Duodenal mucosa (tissue), 2 donors: ENCODE measurements around the gene SREBF2.

ENCODE experiments used
- H3K27ac ChIP-seq: one replicate; pipeline ENCODE4 v1.7.0; 2013; ENCODE audit warnings: low read depth, low read length
- H3K27me3 ChIP-seq, 2 donors: one replicate each; pipeline ENCODE4 v1.7.0; 2013; ENCODE audit warnings: low read length in 2 of 2, control low read depth in 1 of 2; ENCODE audit not compliant: insufficient read depth in 2 of 2, control insufficient read depth in 1 of 2
- H3K36me3 ChIP-seq, 2 donors: one replicate each; pipeline ENCODE4 v1.7.0; 2013; ENCODE audit warnings: low read length in 2 of 2, control low read depth in 1 of 2; ENCODE audit not compliant: insufficient read depth in 2 of 2, control insufficient read depth in 1 of 2
- H3K4me1 ChIP-seq, 2 donors: one replicate each; pipeline ENCODE4 v1.7.0; 2013; ENCODE audit warnings: low read length in 2 of 2, control low read depth in 1 of 2; ENCODE audit not compliant: insufficient read depth in 2 of 2, control insufficient read depth in 1 of 2
- H3K4me3 ChIP-seq, 2 donors: one replicate each; pipeline ENCODE4 v1.7.0; 2013; ENCODE audit warnings: low read length in 2 of 2, low read depth in 1 of 2
- H3K9ac ChIP-seq, 2 donors: one replicate each; pipeline ENCODE4 v1.7.0; 2013; ENCODE audit warnings: low read length in 2 of 2, low read depth in 1 of 2
- H3K9me3 ChIP-seq, 2 donors: one replicate each; pipeline ENCODE4 v1.7.0; 2013; ENCODE audit warnings: low read length in 2 of 2, control low read depth in 1 of 2; ENCODE audit not compliant: control insufficient read depth in 1 of 2

SREBF2 gene

DNA sequence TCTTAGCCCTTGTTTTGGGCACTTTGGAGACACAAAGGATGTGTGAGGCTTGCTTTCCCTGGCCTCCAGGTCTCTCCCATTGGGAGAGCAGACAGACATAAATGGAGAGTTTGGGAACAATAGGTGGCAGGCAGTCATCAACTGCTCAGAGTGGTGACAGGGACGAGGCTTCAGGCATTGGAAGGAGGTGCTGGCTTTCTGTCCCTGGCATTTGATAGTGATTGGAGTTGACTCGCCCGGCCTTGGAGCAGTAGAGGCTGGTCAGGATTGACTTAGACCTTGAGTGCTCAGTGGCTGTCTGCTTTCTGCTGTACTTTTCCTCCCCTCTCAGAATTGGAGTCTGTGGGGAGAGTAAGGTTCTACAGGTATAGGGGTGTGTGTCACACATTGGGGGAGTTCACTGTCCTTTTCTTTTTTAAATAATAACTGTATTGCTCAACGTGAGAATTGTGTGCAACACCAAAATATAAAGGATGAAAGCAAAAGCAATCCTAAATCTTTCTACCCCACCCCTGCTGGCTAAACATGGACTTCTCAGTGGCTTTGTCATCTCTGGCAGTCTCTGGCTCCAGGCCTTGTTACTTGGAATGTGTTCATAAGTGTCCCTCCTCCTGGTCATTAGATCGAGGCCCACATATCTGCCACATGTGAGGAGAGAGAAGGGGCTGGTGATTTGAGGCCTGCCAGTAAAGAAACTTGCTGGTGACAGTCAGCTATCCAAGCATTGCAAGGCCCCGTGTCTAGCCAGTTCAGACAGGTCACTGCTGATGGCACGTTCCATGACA, 60.9 kb downstream of the SREBF2 start:
- H3K4me3 ChIP-seq = no peak overlapping the region
- no peak overlapping the region for H3K27ac ChIP-seq
- no peaks in the 10 kb centered on the region for H3K9me3 ChIP-seq
- no peaks in the 10 kb centered on the region for H3K27me3 ChIP-seq
- H3K36me3 ChIP-seq = peaks cover 43 to 81% of the 10 kb centered on the region in 2 donors
- H3K4me1 ChIP-seq = no peaks in the 10 kb centered on the region
- no peak overlapping the region for H3K9ac ChIP-seq

DNA sequence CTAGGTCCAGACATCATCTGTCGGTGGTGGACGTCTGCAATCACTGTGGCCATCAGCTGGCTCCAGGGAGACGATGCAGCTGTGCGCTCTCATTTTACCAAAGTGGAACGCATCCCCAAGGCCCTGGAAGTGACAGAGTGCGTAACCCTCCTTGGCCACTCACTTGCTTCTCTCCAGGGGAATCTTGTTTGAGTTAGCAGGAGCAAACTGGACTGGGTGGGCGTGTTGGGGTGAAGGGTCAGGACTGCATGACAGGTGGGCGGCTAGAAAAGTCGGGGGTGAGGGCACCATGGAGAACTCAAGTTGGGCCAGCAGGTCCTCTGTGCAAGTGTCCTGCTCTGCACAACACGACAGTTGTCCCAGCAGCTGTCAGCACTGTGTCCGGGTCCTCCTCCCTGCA, 65.7 kb downstream of the SREBF2 start:
- Histone ChIP-seq H3K27ac (no peak overlapping the region), H3K27me3 (no peaks in the 10 kb centered on the region), H3K9ac (no peak overlapping the region), H3K4me3 (no peak overlapping the region), H3K9me3 (no peaks in the 10 kb centered on the region), H3K4me1 (no peaks in the 10 kb centered on the region), H3K36me3 (peaks cover 48 to 90% of the 10 kb centered on the region in 2 donors)

DNA sequence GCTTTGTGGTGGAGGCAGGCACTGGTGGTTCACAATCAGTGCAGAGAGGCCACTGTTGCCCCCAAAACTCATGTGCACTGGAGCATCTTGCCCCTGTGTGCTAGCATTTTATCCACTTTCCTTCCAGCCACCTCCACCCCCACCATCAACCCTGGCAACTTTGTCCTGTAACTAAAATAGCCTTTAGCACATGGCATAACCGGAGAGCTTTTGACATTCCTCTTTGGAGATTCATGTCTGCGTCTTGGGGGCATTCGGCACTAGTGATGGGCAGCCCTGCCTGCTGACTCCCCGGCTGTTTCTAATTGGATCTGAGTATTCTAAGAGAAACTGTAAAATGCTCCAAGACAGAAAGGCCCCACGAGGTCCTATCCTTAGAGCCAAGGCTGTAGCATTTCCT, 66.2 kb downstream of the SREBF2 start:
- Histone ChIP-seq H3K27ac (no peak overlapping the region), H3K36me3 (peaks cover 44 to 90% of the 10 kb centered on the region in 2 donors), H3K4me3 (no peak overlapping the region)

DNA sequence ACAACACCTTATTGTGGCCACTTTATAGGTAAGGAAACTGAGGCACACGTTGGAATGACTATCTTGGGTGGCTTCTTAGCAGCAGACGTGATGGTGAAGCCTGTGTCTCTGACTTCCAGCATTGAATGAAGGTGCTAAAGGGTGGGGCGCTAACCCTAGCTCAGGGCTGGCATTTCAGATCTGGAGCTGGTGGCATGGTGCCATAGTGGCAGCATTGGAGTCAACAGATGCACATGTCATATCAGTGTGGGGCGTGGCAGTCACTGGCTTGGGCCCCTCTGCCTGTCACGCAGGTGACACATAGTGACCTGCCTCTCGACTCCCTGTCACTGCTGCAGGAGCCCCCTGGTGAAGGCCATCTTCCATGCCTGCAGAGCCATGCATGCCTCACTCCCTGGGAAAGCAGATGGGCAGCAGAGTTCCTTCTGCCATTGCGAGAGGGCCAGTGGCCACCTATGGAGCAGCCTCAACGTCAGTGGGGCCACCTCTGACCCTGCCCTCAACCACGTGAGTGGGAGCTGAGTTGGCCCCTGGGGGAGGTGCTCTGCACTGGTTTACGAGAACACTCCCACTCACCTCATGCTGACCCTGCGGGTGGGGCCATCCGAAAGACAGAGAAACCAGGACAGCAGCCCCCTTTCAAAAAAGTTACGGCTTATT, 67.2 kb downstream of the SREBF2 start:
- H3K4me1 ChIP-seq = no peaks in the 10 kb centered on the region
- H3K9me3 ChIP-seq = no peaks in the 10 kb centered on the region
- no peak overlapping the region for H3K9ac ChIP-seq
- H3K36me3 ChIP-seq = peaks cover 44 to 90% of the 10 kb centered on the region in 2 donors
- no peak overlapping the region for H3K27ac ChIP-seq
- H3K4me3 ChIP-seq = no peak overlapping the region
- H3K27me3 ChIP-seq = no peaks in the 10 kb centered on the region

More for the DNA sequence above, 66.2 kb downstream of the SREBF2 start:
- Histone ChIP-seq H3K9ac (no peak overlapping the region), H3K9me3 (no peaks in the 10 kb centered on the region), H3K27me3 (no peaks in the 10 kb centered on the region), H3K4me1 (no peaks in the 10 kb centered on the region)

DNA sequence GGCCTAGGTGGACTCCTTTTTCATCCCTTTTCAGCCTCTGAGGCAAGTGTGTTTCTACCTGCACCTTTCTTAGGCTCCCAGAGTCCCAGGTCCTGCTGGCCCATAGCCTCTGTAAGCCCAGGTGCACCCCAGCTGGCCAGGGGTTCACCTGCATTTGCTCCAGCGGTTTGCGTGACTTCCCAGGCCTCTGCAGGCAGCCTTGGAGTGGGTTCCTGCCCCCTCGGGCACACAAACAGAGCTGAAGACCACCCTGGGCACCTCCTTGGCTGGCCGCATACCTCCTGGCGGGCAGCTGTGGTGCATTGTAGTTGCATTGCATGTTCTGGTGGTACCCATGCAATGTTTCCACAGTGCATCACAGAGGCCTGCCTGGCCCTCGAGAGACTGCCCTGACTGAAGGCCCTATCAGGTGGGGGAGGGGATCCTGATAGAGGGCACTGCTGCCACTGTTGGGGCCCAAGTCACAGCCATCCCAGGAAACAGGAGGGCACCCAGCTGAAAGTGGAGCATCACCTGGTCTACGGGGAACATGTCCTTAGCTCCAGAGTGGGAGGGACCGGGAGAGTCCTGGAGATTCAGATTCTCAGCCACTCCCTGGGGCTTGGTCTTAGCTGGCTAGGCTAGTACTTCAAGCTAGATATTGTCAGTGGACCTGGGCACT, 67.9 kb downstream of the SREBF2 start:
- Histone ChIP-seq H3K27me3 (no peaks in the 10 kb centered on the region), H3K36me3 (peaks cover 44 to 91% of the 10 kb centered on the region in 2 donors), H3K4me3 (no peak overlapping the region), H3K9me3 (no peaks in the 10 kb centered on the region), H3K27ac (no peak overlapping the region), H3K4me1 (no peaks in the 10 kb centered on the region), H3K9ac (no peak overlapping the region)

GRCh38 chr22:41902016-41902415, 69.1 kb downstream of the SREBF2 start:
- Histone ChIP-seq H3K27me3 (no peaks in the 10 kb centered on the region), H3K27ac (no peak overlapping the region), H3K9me3 (no peaks in the 10 kb centered on the region), H3K36me3 (peaks cover 44 to 95% of the 10 kb centered on the region in 2 donors), H3K4me1 (no peaks in the 10 kb centered on the region), H3K9ac (no peak overlapping the region), H3K4me3 (no peak overlapping the region)

- peaks cover 42 to 97% of the 10 kb centered on the region in 2 donors for H3K36me3 ChIP-seq
Observed at GRCh38 chr22:41902932-41903421, 70.1 kb downstream of the SREBF2 start.

GRCh38 chr22:41904450-41905410, 71.8 kb downstream of the SREBF2 start:
- Histone ChIP-seq H3K4me1 (peaks cover 3 to 11% of the 10 kb centered on the region in 2 donors), H3K27me3 (peaks cover 0 to 5% of the 10 kb centered on the region in 2 donors), H3K9ac (no peak overlapping the region), H3K9me3 (no peaks in the 10 kb centered on the region), H3K4me3 (no peak overlapping the region), H3K36me3 (peaks cover 27 to 81% of the 10 kb centered on the region in 2 donors), H3K27ac (no peak overlapping the region)

More at GRCh38 chr22:41902932-41903421, 70.1 kb downstream of the SREBF2 start:
- H3K4me3 ChIP-seq = no peak overlapping the region
- peak overlapping the region; percentile 32 for H3K27ac ChIP-seq
- H3K4me1 ChIP-seq = peaks cover 0 to 7% of the 10 kb centered on the region in 2 donors
- no peak overlapping the region for H3K9ac ChIP-seq
- H3K9me3 ChIP-seq = no peaks in the 10 kb centered on the region
- no peaks in the 10 kb centered on the region for H3K27me3 ChIP-seq

DNA sequence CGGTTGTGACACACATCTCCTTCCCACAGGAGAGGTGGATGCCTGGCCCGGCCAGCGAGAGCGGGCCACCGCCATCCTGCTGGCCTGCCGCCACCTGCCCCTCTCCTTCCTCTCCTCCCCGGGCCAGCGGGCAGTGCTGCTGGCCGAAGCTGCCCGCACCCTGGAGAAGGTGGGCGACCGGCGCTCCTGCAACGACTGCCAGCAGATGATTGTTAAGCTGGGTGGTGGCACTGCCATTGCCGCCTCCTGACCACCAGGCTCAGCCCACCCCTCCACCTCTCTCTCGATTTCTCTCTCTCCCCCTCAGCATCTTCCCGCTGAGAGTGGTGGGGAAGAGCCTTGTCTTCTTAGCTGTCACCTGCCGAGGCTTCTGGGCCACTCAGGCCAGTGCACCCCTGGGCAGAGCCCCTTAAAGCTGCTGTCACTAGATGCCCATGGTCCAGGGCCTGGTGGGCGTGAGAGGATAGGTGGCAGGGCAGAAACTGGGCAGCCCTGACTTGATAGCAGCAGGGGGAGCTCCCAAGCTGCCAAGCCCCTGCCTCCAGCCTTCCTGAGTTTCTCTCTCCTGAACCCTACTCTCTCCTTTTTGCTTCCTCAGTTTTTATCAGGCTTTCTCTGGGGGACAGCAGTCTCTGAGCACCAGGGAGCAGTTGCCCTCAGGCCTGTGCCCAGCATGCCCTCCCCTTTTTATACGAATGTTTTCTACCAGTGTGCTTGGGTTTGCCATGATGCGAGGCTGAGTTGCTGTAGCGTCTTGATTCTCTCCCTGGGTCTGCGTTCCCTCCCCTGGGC, 72.7 kb downstream of the SREBF2 start:
- H3K27ac ChIP-seq = no peak overlapping the region
- no peak overlapping the region for H3K4me3 ChIP-seq
- no peak overlapping the region for H3K9ac ChIP-seq
- H3K27me3 ChIP-seq = peaks cover 4 to 7% of the 10 kb centered on the region in 2 donors
- peaks cover 18 to 72% of the 10 kb centered on the region in 2 donors for H3K36me3 ChIP-seq
- H3K4me1 ChIP-seq = peaks cover 3 to 14% of the 10 kb centered on the region in 2 donors
- no peaks in the 10 kb centered on the region for H3K9me3 ChIP-seq
